ENCODE results near the gene TPM2.

DNA sequence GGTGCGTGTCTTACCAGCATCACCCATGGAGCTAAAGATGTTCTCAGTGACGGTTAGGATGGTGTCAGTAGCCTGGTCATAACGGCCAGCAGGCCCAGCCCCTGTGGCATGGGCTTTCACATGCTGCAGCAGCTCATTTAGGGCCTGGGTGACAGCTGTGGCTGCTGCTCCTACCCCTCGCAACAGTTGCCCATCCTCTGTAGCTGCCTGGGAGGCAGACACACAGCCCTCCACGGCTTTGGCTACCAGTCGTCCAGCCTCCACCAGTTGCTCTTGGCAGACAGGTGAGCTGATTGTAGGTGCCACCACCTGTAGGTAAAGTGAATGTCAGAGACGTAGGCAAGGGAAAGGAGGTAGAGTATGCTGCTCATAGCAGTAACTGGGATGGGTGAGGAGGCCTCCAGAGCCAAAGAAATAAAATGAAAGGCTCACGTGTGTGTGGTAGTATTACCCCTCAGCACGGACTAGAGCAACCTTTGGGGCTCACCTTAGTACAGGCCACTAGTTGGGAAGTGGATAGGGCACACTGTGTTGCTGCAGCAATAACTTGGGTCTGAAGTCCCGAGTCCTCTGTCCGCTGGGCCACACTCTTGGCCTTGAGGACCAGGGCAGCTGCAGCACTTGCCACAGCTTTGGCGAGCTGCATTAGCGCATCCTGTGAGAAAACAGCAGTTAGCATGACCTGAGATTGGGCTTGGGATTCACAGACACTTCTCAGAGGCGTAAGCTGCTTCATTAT is 27.6 kb upstream of the TPM2 start:
- TF ChIP-seq, protein P1, sequence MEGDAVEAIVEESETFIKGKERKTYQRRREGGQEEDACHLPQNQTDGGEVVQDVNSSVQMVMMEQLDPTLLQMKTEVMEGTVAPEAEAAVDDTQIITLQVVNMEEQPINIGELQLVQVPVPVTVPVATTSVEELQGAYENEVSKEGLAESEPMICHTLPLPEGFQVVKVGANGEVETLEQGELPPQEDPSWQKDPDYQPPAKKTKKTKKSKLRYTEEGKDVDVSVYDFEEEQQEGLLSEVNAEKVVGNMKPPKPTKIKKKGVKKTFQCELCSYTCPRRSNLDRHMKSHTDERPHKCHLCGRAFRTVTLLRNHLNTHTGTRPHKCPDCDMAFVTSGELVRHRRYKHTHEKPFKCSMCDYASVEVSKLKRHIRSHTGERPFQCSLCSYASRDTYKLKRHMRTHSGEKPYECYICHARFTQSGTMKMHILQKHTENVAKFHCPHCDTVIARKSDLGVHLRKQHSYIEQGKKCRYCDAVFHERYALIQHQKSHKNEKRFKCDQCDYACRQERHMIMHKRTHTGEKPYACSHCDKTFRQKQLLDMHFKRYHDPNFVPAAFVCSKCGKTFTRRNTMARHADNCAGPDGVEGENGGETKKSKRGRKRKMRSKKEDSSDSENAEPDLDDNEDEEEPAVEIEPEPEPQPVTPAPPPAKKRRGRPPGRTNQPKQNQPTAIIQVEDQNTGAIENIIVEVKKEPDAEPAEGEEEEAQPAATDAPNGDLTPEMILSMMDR (IDR thresholded peaks at IDR 0.05; ENCODE audit: insufficient read depth, low read length, poor library complexity, severe bottlenecking), result no peak
- no peak for TF ChIP-seq EZH2phosphoT487 (conservative IDR thresholded peaks at IDR 0.05; ENCODE audit: low read length)
